ENCODE data around the gene SAMHD1. TPM values are rescaled to one million over a fixed set of nuclear protein-coding genes. Genes with fewer than 3 reads are reported as not detected.

Gene SAMHD1
- total and polyA plus RNA-seq, 2 of the 8 experiments (the other 6 are each of a cell fraction or from before 2014, with no cell fraction given) = 22.0 to 37.1 TPM

DNA sequence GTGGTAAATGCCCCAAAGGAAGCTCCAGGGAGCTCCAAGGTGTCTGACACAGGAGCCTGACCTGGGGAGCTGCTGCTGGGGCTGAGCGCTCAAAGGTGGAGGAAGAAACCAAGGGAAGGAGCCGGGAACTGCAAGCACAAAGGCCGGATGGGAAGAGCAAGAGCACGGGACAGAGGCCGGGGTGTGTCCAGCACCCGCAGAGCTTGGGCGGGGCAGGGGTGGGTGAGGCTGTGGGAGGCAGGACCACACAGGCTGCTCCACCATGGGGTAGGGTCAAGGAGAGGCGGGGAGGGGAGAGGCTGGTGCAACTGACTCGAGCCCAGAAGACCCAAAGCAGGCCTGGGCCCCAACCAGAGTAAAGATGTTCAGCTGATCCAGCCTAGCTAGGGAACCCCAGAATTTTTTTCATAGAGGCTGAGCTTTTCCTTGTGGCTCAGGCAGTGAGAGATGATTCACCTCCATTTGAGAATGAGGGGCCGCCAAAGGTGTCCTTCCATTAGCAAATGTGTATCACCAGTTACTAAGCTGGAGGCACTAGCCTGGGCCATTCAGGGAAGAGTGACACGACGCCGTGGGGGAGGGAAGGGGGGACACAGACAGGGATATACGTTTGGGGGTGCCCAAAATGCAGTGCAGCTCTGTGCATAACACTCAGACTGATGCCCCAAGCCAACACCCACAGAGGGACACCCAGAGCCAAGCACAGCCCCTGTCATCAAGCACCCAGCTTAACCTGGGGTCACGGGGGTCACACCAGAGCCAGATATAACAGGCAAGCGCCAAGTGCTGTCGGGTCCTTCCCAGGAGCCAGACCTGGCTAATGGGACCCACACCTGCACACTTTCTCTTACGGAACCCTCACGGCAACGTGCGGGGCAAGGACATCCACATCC, 96.9 kb downstream of the SAMHD1 start:
- Histone ChIP-seq H3K9ac (replicated peaks in 1 of 4; ENCODE audit: extremely low read depth in 1 of 4, low read depth in 3 of 4, low read length in 3 of 4) (no peak overlapping the region), H3K36me3 (ENCODE audit: control insufficient read depth in 2 of 4, insufficient read depth in 4 of 4, low read length in 3 of 4) (peaks cover 0 to 3% (median 0%) of the 10 kb centered on the region in 4 experiments; a peak in 1 of 8 replicates), H4K20me1 (replicated peaks in 1 of 2; ENCODE audit: control insufficient read depth in 1 of 2, insufficient read depth in 2 of 2, low read length in 2 of 2) (peaks cover 4 to 22% of the 10 kb centered on the region in 2 experiments), H3K4me1 (replicated peaks in 1 of 4; ENCODE audit: control insufficient read depth in 3 of 4, insufficient read depth in 4 of 4, low read length in 3 of 4) (peaks cover 0 to 13% (median 10%) of the 10 kb centered on the region in 4 experiments; a peak in 5 of 7 replicates), H3K56ac (replicated peaks; ENCODE audit: insufficient read length, low read depth, low read length) (no peak overlapping the region), H3K4me2 (ENCODE audit: insufficient read depth in 1 of 2, low read depth in 2 of 2, low read length in 2 of 2) (no peak overlapping the region), H2BK120ac (replicated peaks; ENCODE audit: low read depth, low read length) (no peak overlapping the region), H3K23ac (ENCODE audit: insufficient read length) (no peak overlapping the region), H3K27me3 (replicated peaks in 1 of 4; ENCODE audit: control insufficient read depth in 3 of 4, extremely low read depth in 1 of 4, insufficient read depth in 3 of 4, low read length in 3 of 4) (no peaks in the 10 kb centered on the region), H2BK15ac (ENCODE audit: low read length) (no peak overlapping the region), H2BK5ac (ENCODE audit: low read depth, low read length) (peak overlapping the region; percentile 37; the same call in 1 of the 2 replicates), H3K79me2 (ENCODE audit: control insufficient read depth in 1 of 2, insufficient read depth in 2 of 2, low read length in 2 of 2) (peaks cover 0 to 40% of the 10 kb centered on the region in 2 experiments; a peak in 2 of 4 replicates), H2AK5ac (ENCODE audit: low read depth, low read length) (no peak overlapping the region), H2AFZ (ENCODE audit: low read length) (no peak overlapping the region), H2BK12ac (ENCODE audit: low read depth, low read length) (no peak overlapping the region), H3K14ac (ENCODE audit: insufficient read length) (no peak overlapping the region), H3K4me3 (ENCODE audit: extremely low read depth in 1 of 4, insufficient read depth in 2 of 4, low read depth in 3 of 4, low read length in 4 of 4) (no peak overlapping the region), H4K91ac (replicated peaks; ENCODE audit: insufficient read length, low read length) (no peak overlapping the region), H2BK20ac (ENCODE audit: low read length) (no peak overlapping the region), H3K9me3 (ENCODE audit: insufficient read depth in 2 of 2, low read depth in 1 of 2, low read length in 1 of 2) (peaks cover 3 to 4% of the 10 kb centered on the region in 2 experiments; a peak in 3 of 4 replicates), H4K5ac (ENCODE audit: insufficient read length, low read depth, low read length) (no peak overlapping the region), H3K4ac (replicated peaks; ENCODE audit: insufficient read length, low read depth, low read length) (no peak overlapping the region), H4K8ac (ENCODE audit: extremely low read depth, insufficient read depth, low read length) (no peak overlapping the region; the same call in 1 of the 2 replicates), H3K18ac (ENCODE audit: extremely low read depth, low read length) (no peak overlapping the region), H3K23me2 (ENCODE audit: low read depth, low read length) (peaks cover 2% of the 10 kb centered on the region; the same call in 1 of the 2 replicates), H3K79me1 (ENCODE audit: low read depth, low read length) (peaks cover 18% of the 10 kb centered on the region), H3K27ac (ENCODE audit: low read depth, low read length) (no peak overlapping the region)
- DNase-seq (ENCODE audit: low read depth in 1 of 2, low spot score in 2 of 2) (no peak), FAIRE-seq (no peak)
- POLR2A ChIA-PET (ENCODE audit: partially characterized antibody) = interaction anchor here (1.4 to 7.9 kb wide), 5 partner anchors 9 to 30 kb away, joined by 3 to 54 read pairs (median 14); a partner anchor contains a TSS
- WGBS, 2 experiments (ENCODE audit: extremely low coverage in 1 of 2, insufficient coverage in 1 of 2, insufficient read length in 1 of 2, insufficient replicate concordance in 2 of 2, low coverage in 1 of 2, low lambda C conversion rate in 2 of 2, missing lambda C conversion rate in 1 of 2) = 85% methylated on average over 21 of the region's 21 CpGs; no CpG with 5 or more reads in 1 of the 2 experiments
- CTCF ChIA-PET (ENCODE audit: partially characterized antibody) = interaction anchor here (0.6 to 4.6 kb wide), 18 partner anchors 8 to 1378 kb away, joined by 3 to 16 read pairs (median 5); partner anchors contain the start of gene DSN1
- TF ChIP-seq CHD1 (IDR thresholded peaks at IDR 0.05; ENCODE audit: low read depth, low read length) (no peak), NRF1 (IDR thresholded peaks at IDR 0.05; ENCODE audit: low read depth, low read length) (no peak), TAF1 (IDR thresholded peaks at IDR 0.05; ENCODE audit: low read depth, low read length) (no peak), TBP (IDR thresholded peaks at IDR 0.05; ENCODE audit: low read depth, low read length) (no peak), GABPA (IDR thresholded peaks at IDR 0.05; ENCODE audit: borderline replicate concordance, insufficient read depth, low read length) (no peak), USF2 (IDR thresholded peaks at IDR 0.05; ENCODE audit: low read length) (no peak), RBBP5 (IDR thresholded peaks at IDR 0.05; ENCODE audit: borderline replicate concordance, low read depth, low read length) (no peak), JUND (IDR thresholded peaks at IDR 0.05; ENCODE audit: low read length) (no peak), POU5F1 (IDR thresholded peaks at IDR 0.05; ENCODE audit: low read depth, low read length) (no peak), FOSL1 (IDR thresholded peaks at IDR 0.05; ENCODE audit: insufficient read depth, low read depth, low read length) (no peak)
